ENCODE measurements around the gene STX5. TPM values are rescaled to one million over a fixed set of nuclear protein-coding genes. Genes with fewer than 3 reads are reported as not detected.
"Not testable (repeated sequence)": the region's sequence is repeated elsewhere in the genome, so short reads cannot be mapped to it uniquely, and the experiment has no call there.

Gene STX5
- total and polyA plus RNA-seq, 9 of the 15 experiments (the other 6 are each of a cell fraction or from before 2014, with no cell fraction given): 2.8 to 28.6 (median 23.7) TPM

DNA sequence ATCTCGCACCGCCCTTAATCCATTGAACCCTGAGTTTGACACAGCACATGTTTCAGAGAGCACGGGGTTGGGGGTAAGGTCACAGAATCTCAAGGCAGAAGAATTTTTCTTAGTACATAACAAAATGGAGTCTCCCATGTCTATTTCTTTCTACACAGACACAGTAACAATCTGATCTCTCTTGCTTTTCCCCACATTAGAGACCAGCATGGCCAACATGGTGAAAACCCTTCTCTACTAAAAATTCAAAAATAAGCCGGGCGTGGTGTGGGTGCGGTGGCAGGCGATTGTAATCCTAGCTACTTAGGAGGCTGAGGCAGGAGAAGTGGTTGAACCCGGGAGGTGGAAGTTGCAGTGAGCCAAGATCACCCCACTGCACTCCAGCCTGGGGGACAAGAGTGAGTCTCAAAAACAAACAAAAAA lies 27.4 kb upstream of the STX5 start (continued):
- TF ChIP-seq, protein P1, sequence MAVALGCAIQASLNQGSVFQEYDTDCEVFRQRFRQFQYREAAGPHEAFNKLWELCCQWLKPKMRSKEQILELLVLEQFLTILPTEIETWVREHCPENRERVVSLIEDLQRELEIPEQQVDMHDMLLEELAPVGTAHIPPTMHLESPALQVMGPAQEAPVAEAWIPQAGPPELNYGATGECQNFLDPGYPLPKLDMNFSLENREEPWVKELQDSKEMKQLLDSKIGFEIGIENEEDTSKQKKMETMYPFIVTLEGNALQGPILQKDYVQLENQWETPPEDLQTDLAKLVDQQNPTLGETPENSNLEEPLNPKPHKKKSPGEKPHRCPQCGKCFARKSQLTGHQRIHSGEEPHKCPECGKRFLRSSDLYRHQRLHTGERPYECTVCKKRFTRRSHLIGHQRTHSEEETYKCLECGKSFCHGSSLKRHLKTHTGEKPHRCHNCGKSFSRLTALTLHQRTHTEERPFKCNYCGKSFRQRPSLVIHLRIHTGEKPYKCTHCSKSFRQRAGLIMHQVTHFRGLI (CRISPR knock-in tag; IDR thresholded peaks at IDR 0.05): peak; percentile 64
- TF ChIP-seq, protein P2, sequence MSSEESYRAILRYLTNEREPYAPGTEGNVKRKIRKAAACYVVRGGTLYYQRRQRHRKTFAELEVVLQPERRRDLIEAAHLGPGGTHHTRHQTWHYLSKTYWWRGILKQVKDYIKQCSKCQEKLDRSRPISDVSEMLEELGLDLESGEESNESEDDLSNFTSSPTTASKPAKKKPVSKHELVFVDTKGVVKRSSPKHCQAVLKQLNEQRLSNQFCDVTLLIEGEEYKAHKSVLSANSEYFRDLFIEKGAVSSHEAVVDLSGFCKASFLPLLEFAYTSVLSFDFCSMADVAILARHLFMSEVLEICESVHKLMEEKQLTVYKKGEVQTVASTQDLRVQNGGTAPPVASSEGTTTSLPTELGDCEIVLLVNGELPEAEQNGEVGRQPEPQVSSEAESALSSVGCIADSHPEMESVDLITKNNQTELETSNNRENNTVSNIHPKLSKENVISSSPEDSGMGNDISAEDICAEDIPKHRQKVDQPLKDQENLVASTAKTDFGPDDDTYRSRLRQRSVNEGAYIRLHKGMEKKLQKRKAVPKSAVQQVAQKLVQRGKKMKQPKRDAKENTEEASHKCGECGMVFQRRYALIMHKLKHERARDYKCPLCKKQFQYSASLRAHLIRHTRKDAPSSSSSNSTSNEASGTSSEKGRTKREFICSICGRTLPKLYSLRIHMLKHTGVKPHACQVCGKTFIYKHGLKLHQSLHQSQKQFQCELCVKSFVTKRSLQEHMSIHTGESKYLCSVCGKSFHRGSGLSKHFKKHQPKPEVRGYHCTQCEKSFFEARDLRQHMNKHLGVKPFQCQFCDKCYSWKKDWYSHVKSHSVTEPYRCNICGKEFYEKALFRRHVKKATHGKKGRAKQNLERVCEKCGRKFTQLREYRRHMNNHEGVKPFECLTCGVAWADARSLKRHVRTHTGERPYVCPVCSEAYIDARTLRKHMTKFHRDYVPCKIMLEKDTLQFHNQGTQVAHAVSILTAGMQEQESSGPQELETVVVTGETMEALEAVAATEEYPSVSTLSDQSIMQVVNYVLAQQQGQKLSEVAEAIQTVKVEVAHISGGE (CRISPR knock-in tag; IDR thresholded peaks at IDR 0.05): 0 out of 6 replicates have a peak, but pooled peaks of 1 of the 3 experiments have one; percentile 32
- TF ChIP-seq ZNF668 (CRISPR knock-in tag; IDR thresholded peaks at IDR 0.05) (peak; percentile 66; the same call in 1 of the 2 replicates), DDX20 (tag; IDR thresholded peaks at IDR 0.05; ENCODE audit: low read depth) (peak; percentile 70; the same call in 1 of the 2 replicates), DMBX1 (CRISPR knock-in tag; IDR thresholded peaks at IDR 0.05; ENCODE audit: borderline replicate concordance) (peak; percentile 82; the same call in 1 of the 2 replicates), ATF4 (CRISPR knock-in tag; IDR thresholded peaks at IDR 0.05) (0 out of 2 replicates have a peak, but pooled peaks have one; percentile 41), MNT (conservative IDR thresholded peaks at IDR 0.05) (peak; percentile 47 to 71; a peak in 3 of 4 replicates), MEF2D (tag; conservative IDR thresholded peaks at IDR 0.05; ENCODE audit: low read depth) (0 out of 2 replicates have a peak, but pooled peaks have one; percentile 42), PTTG1 (tag; IDR thresholded peaks at IDR 0.05; ENCODE audit: low read depth) (peak; percentile 83), CXXC5 (CRISPR knock-in tag; IDR thresholded peaks at IDR 0.05) (peak; percentile 46; the same call in 1 of the 2 replicates), KLF6 (CRISPR knock-in tag; IDR thresholded peaks at IDR 0.05; ENCODE audit: borderline replicate concordance) (peak; percentile 76; the same call in 1 of the 2 replicates), ZNF586 (CRISPR knock-in tag; conservative IDR thresholded peaks at IDR 0.05) (peak; percentile 58; the same call in 1 of the 2 replicates), MECOM (CRISPR knock-in tag; IDR thresholded peaks at IDR 0.05) (0 out of 2 replicates have a peak, but pooled peaks have one; percentile 35)
- TF ChIP-seq, protein P3, sequence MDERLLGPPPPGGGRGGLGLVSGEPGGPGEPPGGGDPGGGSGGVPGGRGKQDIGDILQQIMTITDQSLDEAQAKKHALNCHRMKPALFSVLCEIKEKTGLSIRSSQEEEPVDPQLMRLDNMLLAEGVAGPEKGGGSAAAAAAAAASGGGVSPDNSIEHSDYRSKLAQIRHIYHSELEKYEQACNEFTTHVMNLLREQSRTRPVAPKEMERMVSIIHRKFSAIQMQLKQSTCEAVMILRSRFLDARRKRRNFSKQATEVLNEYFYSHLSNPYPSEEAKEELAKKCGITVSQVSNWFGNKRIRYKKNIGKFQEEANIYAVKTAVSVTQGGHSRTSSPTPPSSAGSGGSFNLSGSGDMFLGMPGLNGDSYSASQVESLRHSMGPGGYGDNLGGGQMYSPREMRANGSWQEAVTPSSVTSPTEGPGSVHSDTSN (CRISPR knock-in tag; IDR thresholded peaks at IDR 0.05; ENCODE audit: low read depth): not testable (repeated sequence)
- TF ChIP-seq, protein P3 (tag; conservative IDR thresholded peaks at IDR 0.05; ENCODE audit: low read depth): 0 out of 2 replicates have a peak, but pooled peaks have one; percentile 23

All from K562 (cell line).